HG02678 (cell line): ENCODE measurements around the gene COX7C.
A peak's percentile ranks its signal among the peaks of the same experiment; 100 is the strongest.
"Not testable (repeated sequence)": the region's sequence is repeated elsewhere in the genome, so short reads cannot be mapped to it uniquely, and the experiment has no call there.

Experiments used
- ATAC-seq: cut with Tn5 transposase; IDR thresholded peaks from one replicate; pipeline ENCODE4 v1.9.1; 2021; ENCODE audit warnings: mild to moderate bottlenecking, moderate library complexity; ENCODE audit not compliant: unreplicated experiment

The COX7C gene, protein sequence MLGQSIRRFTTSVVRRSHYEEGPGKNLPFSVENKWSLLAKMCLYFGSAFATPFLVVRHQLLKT

DNA sequence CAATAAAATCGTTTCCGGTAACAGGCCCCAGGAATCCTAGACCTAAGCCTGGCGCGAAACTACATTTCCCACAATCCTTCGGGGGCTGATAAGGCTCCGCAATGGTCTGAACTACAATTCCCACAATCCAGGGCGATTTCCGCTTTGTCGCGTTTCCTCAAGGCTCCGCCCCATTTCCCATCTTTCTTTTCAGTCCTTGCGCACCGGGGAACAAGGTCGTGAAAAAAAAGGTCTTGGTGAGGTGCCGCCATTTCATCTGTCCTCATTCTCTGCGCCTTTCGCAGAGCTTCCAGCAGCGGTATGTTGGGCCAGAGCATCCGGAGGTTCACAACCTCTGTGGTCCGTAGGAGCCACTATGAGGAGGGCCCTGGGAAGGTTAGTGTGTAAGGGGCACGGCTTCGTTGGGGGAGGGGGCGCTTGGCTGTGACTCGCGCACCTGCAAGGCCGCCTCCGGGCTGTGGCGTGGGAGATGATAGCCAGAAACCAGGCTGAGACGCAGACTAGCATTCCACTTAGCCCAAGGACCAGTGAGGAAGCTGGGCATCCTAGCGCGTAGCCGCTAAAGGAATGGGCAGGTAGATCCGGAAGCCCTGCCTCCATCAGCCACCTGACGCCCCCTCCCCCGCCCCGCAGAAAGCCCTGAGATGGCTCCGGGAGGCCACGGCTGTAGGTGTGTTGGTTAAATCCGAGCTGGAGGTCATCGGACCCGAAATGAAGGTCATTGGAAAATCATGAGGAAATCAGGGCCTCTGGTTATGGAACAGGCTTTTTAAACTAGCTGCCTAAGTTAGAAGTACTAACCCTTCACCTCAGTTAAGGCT is at the start of gene COX7C:
COX7C (plus strand) TSS at position 186 of the 821 bp plus-strand sequence; CDS start at position 301, 115 bp downstream.
- ATAC-seq: peak; percentile 98

GRCh38 chr5:86569522-86570426 is 48.0 kb upstream of the COX7C start:
- not testable (repeated sequence) for ATAC-seq

DNA sequence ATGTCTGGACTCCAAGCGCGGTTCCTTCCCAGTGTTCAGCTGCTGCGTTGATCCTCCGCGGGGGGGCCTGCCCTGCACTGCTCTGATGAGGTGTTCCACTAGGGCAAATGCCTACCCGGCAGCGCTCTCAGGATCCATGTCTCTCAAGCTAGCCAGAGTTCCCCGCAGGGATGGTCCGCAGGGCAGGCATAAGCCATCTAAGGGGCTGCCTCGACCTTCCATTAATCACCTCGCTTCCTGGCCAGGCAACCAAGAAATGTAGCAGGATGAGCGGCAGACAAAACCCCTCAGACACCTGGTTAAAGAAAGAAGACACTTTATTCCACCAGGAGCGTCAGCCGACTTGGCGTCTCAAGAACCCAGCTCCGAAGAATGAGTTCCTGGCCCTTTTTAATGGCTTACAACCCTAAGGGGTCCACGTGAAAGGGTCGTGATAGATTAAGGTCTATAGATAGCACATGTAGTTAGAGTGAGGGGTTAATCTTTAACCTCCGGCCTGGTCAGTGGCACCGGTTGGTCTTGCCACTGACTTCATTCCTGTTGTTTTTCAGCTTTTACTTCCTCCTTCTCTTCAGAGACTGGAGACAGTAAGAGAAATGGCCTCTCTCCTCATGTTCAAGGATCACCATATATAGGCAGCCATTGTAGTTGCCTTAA is 47.2 kb upstream of the COX7C start:
- ATAC-seq: no peak

GRCh38 chr5:86571109-86571508 is 46.6 kb upstream of the COX7C start:
- ATAC-seq: not testable (repeated sequence)

- ATAC-seq: no peak
These were observed 44.8 kb upstream of the COX7C start for GRCh38 chr5:86572825-86573517.

DNA sequence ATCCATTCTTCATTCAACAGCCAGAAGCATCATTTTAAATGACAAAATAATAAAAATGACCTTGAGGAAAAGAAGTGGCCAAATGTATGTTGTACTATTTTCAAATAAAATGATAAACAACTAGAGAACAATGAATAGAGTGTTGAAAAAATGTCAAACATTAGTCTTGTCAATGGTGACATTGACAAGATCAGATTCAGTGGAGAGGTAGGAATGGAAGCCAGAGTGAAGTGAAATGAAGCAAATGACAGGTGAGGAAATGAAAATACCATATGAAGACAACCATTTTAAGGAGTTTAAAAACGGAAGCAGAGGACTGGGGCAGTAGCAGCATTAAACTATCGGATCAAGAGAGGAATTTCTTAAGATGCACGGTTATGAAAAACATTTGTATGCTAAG is 38.2 kb upstream of the COX7C start:
- no peak for ATAC-seq

DNA sequence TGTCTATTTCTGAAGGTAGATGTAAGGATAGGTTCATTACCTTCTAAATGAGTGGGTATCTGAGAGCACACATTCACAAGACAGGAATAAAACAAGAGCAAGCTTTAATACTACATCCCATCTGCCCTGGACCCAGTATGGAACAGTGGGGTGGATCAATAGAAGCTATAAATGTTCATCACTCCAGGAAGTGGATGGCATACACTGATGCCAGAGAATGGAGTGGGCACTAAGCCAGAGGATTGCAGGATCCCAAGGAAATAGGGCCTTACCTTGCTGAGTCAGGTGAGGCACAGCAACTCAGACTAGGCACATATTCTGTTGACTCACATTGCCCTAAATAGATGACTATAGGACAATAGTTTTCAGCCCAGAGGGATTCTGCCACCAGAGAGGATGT is 21.3 kb upstream of the COX7C start:
- no peak for ATAC-seq

DNA sequence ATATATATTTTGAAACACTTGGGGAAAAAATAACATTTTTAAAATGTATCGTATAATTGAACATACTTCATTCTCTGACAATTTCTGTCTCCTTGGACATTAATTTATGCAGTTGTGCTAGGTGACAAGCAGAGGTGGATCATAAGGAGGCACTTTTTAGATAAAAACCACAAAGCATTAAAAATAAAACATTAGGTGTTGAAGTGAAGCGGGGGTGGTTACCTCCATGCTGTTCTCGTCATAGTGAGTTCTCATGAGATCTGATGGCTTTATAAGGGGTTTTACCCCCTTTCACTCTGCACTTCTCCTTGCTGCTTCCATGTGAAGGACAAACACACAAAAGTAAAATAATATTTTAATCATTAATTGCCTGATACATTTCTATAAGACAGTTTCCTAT is 11.9 kb upstream of the COX7C start:
- no peak for ATAC-seq

- no peak for ATAC-seq
These were observed 4.3 kb upstream of the COX7C start for GRCh38 chr5:86613455-86613854.

- no peak for ATAC-seq
These were observed 409 bp upstream of the COX7C start for GRCh38 chr5:86617309-86617755.

DNA sequence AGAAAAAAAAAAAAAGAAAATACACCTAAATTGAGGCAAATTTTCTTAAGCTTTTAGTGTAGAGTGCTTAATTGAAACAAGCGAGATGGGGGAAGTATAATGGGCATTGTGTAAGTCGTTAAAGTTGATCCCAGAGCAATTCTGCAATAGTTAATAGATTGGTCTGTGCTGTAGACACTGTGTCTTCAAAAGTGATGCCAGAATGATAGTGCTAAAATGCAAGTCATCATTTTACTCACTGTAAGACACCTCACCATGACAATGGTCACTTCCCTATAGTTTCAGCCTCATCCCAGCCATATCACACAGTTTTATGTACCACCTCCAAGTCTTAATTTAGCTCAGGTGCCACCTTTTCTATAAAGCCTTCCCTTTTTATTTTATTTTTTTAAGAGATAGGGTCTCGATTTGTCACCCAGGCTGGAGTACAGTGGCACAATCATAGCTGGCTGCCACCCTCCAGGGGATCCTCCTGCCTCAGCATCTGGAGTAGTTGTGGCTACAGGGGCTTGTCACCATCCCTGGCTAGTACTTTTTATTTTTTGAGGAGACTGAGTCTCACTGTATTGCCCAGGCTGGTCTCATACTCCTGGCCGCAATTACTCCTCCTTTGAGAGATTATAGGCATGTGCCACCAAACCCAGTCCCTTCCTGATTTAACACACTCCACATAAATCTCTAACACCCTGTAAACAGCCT is 6.2 kb downstream of the COX7C start:
- ATAC-seq: no peak

GRCh38 chr5:86625148-86625547 is 7.4 kb downstream of the COX7C start:
- no peak for ATAC-seq

DNA sequence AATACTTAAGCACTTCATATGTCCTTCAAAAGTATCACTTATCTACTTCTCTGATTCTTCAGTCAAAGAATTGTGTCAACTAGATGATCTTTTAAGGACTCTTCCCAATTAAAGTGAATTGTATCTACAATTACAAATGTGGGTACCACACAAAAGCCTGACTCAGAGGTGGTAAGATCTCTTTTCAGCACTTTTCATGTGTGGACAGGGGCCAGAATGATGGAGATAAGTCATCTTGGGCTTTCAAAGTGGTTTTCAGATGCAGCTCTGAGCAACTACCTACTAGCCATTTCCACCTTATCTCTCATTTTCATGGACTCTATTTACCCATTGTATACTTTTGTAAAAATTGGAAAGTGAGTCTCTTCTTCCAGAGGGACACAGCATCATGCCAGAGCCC is 8.4 kb downstream of the COX7C start:
- no peak for ATAC-seq

GRCh38 chr5:86631165-86631564 is 13.4 kb downstream of the COX7C start:
- no peak for ATAC-seq

DNA sequence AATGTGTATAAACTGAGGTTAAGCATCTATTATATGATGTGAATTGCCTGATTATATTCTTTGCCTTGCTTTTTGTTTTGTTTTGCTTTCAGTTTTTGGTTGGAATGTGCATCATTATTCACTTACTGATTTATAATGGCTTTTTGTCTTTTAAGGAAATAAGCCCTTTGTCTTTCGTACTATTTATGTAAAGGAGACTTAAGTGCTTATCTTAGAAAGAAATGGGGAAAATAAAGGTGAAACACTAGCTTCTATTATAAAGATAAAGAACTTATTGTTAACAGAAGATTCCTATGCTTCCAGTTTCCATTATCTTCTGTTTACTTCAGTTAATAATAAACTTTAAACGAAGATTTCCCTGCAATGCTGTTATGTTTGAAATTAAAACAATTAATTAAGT is 23.3 kb downstream of the COX7C start:
- ATAC-seq: no peak

- ATAC-seq: no peak
These were observed 27.1 kb downstream of the COX7C start for GRCh38 chr5:86644843-86645242.

DNA sequence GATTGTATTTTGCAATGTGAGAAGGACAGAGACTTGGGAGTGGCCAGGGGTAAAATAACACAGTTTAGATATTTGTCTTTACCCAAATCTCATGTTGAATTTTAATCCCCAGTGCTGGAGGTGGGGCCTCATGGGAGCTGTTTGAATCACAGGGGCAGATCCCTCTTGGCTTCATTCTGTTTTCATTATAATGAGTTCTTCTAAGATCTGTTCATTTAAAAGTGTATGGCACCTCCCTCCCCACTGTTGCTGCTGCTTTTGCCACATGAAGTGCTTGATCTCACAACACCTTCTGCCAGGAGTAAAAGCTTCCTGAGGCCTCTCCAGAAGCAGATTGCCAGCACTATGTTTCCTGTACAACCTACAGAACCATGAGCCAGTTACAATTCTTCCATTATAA is 28.1 kb downstream of the COX7C start:
- ATAC-seq: no peak

DNA sequence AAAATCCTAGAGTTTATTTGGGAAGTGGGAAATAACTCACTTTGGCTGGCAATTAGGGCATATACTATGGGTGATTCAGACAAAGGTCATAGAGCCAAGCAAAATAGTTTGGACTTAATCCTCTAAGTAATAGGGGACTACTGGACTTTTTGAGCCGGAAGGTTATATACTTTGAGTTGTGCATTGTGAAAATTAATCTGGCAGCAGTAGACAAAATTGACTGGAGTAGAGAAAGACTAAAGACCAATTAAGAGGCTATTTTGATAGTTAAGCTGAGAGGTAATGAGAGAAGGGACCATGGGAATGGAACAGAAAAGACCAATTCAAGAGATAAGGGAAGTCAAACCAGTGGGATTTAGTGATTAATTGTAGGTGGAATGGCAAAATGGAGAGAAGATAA is 28.9 kb downstream of the COX7C start:
- ATAC-seq: no peak

DNA sequence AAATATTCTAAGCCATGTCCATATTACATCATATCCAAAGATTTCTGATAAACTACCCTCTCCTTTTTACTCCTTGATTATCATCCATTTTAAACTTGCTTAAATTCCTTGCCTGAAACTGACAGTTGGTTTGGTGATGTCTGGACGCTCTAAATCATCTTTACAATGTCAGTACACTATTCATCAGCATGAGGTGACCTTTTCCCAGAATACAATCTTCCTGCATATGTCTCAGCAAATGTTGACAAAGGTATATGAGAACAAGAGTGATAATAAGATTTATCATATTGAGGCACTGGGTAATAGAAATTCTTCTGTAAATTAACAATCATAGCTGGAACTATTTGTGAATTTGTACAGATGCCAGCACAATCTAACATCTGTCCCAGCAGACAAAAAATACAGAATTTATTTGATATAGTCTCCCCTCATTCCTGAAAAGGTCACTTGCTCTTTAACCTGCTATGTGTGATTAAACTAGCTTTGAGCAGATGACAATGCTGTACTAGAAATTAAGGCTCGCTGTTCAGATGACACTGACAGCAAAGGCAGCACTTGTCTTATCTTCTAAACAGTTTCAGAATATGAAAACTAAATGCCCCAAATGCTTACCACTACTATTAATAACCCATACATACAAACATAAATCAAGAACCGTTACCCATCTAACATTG is 32.2 kb downstream of the COX7C start:
- ATAC-seq: no peak
